Activated T-helper 1 cell treated with anti-CD3 and anti-CD28 coated beads, Interleukin-12 subunit alpha, Interleukin-12 subunit beta, Interleukin-2, Interleukin-4 antibody, amounts not matched to agents 30 ng/mL and 10 ng/mL and 1 ng/mL, durations not matched to agents 14 hours and 24 hours and 36 hours (primary cell): ENCODE data around the gene ART1. TPM values are rescaled to one million over a fixed set of nuclear protein-coding genes. Genes with fewer than 3 reads are reported as not detected.

Experiments
- DNase-seq: peaks from one replicate; pipeline ENCODE4 v3.0.0; 2021; ENCODE audit warnings: low spot score
- H3K27ac Mint-ChIP-seq: one replicate; pipeline ENCODE4 v1.8.0; 2021; ENCODE audit warnings: mild to moderate bottlenecking, mixed read lengths
- H3K27me3 Mint-ChIP-seq: one replicate; pipeline ENCODE4 v1.8.0; 2022; ENCODE audit warnings: mild to moderate bottlenecking, moderate library complexity, mixed read lengths; ENCODE audit not compliant: insufficient read depth
- H3K36me3 Mint-ChIP-seq: one replicate; pipeline ENCODE4 v1.8.0; 2021; ENCODE audit warnings: low read depth, mixed read lengths
- H3K4me1 Mint-ChIP-seq: one replicate; pipeline ENCODE4 v1.8.0; 2021; ENCODE audit warnings: low read depth, mixed read lengths
- H3K4me3 Mint-ChIP-seq: one replicate; pipeline ENCODE4 v1.8.0; 2021; ENCODE audit warnings: mild to moderate bottlenecking, moderate library complexity, mixed read lengths
- H3K9me3 Mint-ChIP-seq: one replicate; pipeline ENCODE4 v1.8.0; 2021; ENCODE audit warnings: mixed read lengths
- intact Hi-C: fragments of 100-400 bp; cut with micrococcal nuclease; formaldehyde crosslinking; loops from one replicate; pipeline ENCODE4 v1.15.1; 2024
- total RNA-seq: library from RNA; stranded (reverse); gene quantifications from 2 replicates; pipeline ENCODE4 v1.2.3, GENCODE V29; 2022

Gene ART1
- total RNA-seq, 1 donor from 2014 or later: not detected

- H3K4me1 Mint-ChIP-seq: peaks cover 14% of the 10 kb centered on the region
- no peaks in the 10 kb centered on the region for H3K9me3 Mint-ChIP-seq
- no peaks in the 10 kb centered on the region for H3K36me3 Mint-ChIP-seq
- intact Hi-C loops: no loop called here
- H3K4me3 Mint-ChIP-seq: no peak overlapping the region
- DNase-seq: no peak
- H3K27ac Mint-ChIP-seq: no peak overlapping the region
- peaks cover 5% of the 10 kb centered on the region for H3K27me3 Mint-ChIP-seq
Measured at GRCh38 chr11:3616721-3617460, 28.0 kb upstream of the ART1 start.

DNA sequence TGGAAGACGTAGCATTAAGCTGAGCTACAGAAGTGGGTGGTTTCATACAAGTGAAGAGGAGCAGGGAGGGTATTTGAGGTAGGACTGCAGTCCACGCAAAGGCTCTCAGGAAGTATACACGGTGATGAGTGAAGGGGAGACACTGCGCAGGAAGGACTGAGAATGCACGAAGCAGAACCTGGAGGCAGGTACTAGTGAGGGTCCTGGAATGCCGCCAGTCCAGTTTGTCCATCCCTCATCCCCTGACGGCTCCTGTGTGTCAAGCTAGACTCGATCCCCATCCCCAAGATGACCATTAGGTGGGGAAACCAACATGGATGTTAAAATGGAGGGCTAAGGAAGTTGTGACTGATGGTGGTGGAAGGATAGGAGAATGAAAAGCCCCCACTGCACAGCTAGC lies 26.9 kb upstream of the ART1 start:
- H3K4me1 Mint-ChIP-seq: peaks cover 14% of the 10 kb centered on the region
- peaks cover 5% of the 10 kb centered on the region for H3K27me3 Mint-ChIP-seq
- no peak overlapping the region for H3K27ac Mint-ChIP-seq
- no peaks in the 10 kb centered on the region for H3K36me3 Mint-ChIP-seq
- intact Hi-C loops: no loop called here
- no peak overlapping the region for H3K4me3 Mint-ChIP-seq
- H3K9me3 Mint-ChIP-seq: no peaks in the 10 kb centered on the region
- DNase-seq: no peak

DNA sequence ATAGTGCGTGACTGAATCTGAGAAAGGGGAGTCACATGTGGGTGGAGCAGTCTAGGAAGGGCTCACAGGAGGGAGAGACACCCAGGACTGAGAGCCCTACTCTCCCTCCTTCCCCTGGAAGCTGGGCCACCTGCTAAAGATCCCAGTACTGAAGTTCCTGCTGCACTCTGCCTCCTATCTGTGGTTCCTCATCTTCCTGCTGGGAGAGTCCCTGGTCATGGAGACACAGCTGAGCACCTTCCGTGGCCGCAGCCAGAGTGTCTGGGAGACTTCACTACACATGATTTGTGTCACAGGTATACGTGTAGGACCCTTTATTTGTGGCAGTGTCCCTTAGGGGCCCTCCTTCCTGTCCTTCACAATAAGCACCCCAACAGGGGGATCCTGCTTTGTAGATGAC lies 22.4 kb upstream of the ART1 start:
- no peak for DNase-seq
- Mint-ChIP-seq H3K27ac (no peak overlapping the region), H3K27me3 (peaks cover 8% of the 10 kb centered on the region), H3K4me3 (no peak overlapping the region), H3K9me3 (no peaks in the 10 kb centered on the region), H3K4me1 (no peaks in the 10 kb centered on the region), H3K36me3 (no peaks in the 10 kb centered on the region)
- intact Hi-C loops: no loop called here

DNA sequence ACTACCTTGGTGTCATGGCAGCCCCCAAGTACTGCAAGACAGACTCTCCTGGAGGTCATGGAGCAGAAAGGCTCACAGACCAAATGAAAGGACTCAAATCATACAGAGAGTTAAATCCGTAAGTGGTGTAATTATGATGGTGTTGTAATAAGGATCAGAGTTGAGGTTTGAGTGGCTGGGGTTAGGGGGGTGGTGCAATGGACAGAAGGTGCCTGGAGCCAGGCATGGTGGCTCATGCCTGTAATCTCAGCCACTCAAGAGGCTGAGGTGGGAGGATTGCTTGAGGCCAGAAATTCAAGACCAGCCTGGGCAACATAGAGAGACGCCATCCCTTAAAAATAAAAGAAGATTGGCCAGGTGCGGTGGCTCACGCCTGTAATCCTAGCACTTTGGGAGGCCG lies 21.8 kb upstream of the ART1 start:
- Mint-ChIP-seq H3K27me3 (peaks cover 8% of the 10 kb centered on the region), H3K4me3 (no peak overlapping the region), H3K27ac (no peak overlapping the region), H3K4me1 (no peaks in the 10 kb centered on the region), H3K9me3 (no peaks in the 10 kb centered on the region), H3K36me3 (no peaks in the 10 kb centered on the region)
- intact Hi-C loops: no loop called here
- no peak for DNase-seq

DNA sequence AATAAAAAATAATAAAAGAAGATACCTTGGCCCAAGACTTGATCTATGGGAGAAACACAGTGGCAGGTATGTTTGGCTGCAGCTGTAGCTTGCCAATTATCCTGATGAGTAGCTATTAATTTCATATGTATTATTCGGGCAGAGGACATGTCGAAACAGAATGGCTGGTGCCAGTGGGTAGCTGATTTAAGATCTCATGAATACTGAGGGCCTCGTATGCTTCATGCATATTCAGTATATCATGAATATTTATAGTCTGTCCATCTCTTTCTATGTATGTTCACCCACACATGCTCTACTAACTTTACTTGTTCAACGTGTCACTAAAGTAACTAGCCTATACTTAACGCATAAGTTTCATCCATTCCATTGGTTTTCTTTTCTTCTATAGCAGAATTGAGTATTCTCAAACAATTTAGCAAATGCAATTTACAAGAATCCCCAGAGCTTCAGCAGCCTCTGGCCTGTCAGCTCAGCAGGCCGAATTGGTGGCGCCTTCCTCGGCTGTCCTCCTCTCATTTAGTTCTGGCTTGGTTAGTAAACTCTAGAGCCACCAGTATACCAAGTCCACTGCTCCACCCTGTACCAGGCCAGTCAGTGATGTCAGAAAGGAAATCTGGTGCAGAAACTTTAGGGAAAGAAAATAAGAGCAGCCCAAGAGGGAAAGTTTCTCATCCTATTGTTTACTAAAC lies 21.0 kb upstream of the ART1 start:
- H3K4me3 Mint-ChIP-seq: no peak overlapping the region
- no peaks in the 10 kb centered on the region for H3K36me3 Mint-ChIP-seq
- peaks cover 8% of the 10 kb centered on the region for H3K27me3 Mint-ChIP-seq
- H3K27ac Mint-ChIP-seq: no peak overlapping the region
- intact Hi-C loops: no loop called here
- no peaks in the 10 kb centered on the region for H3K9me3 Mint-ChIP-seq
- no peaks in the 10 kb centered on the region for H3K4me1 Mint-ChIP-seq
- no peak for DNase-seq

GRCh38 chr11:3626250-3626960 lies 18.5 kb upstream of the ART1 start:
- peaks cover 5% of the 10 kb centered on the region for H3K27me3 Mint-ChIP-seq
- intact Hi-C loops: no loop called here
- H3K27ac Mint-ChIP-seq: no peak overlapping the region
- H3K9me3 Mint-ChIP-seq: no peaks in the 10 kb centered on the region
- no peaks in the 10 kb centered on the region for H3K36me3 Mint-ChIP-seq
- H3K4me1 Mint-ChIP-seq: no peaks in the 10 kb centered on the region
- DNase-seq: no peak
- no peak overlapping the region for H3K4me3 Mint-ChIP-seq

- no peaks in the 10 kb centered on the region for H3K9me3 Mint-ChIP-seq
- peaks cover 3% of the 10 kb centered on the region for H3K27me3 Mint-ChIP-seq
- no peak overlapping the region for H3K4me3 Mint-ChIP-seq
- no peaks in the 10 kb centered on the region for H3K36me3 Mint-ChIP-seq
- no peak for DNase-seq
- no peaks in the 10 kb centered on the region for H3K4me1 Mint-ChIP-seq
- no peak overlapping the region for H3K27ac Mint-ChIP-seq
- intact Hi-C loops: no loop called here
Measured at GRCh38 chr11:3627291-3627690, 17.6 kb upstream of the ART1 start.

GRCh38 chr11:3631331-3631730 lies 13.6 kb upstream of the ART1 start:
- Mint-ChIP-seq H3K4me3 (no peak overlapping the region), H3K4me1 (no peaks in the 10 kb centered on the region), H3K36me3 (no peaks in the 10 kb centered on the region), H3K27me3 (peaks cover 4% of the 10 kb centered on the region), H3K27ac (no peak overlapping the region), H3K9me3 (no peaks in the 10 kb centered on the region)
- no peak for DNase-seq
- intact Hi-C loops: no loop called here

GRCh38 chr11:3632070-3632660 lies 12.8 kb upstream of the ART1 start:
- Mint-ChIP-seq H3K4me3 (no peak overlapping the region), H3K27me3 (peaks cover 6% of the 10 kb centered on the region), H3K27ac (no peak overlapping the region), H3K36me3 (no peaks in the 10 kb centered on the region), H3K9me3 (no peaks in the 10 kb centered on the region), H3K4me1 (no peaks in the 10 kb centered on the region)
- no peak for DNase-seq
- intact Hi-C loops: no loop called here

- no peaks in the 10 kb centered on the region for H3K9me3 Mint-ChIP-seq
- peaks cover 12% of the 10 kb centered on the region for H3K27me3 Mint-ChIP-seq
- H3K36me3 Mint-ChIP-seq: no peaks in the 10 kb centered on the region
- no peak for DNase-seq
- intact Hi-C loops: no loop called here
- no peak overlapping the region for H3K4me3 Mint-ChIP-seq
- no peak overlapping the region for H3K27ac Mint-ChIP-seq
- H3K4me1 Mint-ChIP-seq: no peaks in the 10 kb centered on the region
Measured at GRCh38 chr11:3635641-3636375, 9.1 kb upstream of the ART1 start.

DNA sequence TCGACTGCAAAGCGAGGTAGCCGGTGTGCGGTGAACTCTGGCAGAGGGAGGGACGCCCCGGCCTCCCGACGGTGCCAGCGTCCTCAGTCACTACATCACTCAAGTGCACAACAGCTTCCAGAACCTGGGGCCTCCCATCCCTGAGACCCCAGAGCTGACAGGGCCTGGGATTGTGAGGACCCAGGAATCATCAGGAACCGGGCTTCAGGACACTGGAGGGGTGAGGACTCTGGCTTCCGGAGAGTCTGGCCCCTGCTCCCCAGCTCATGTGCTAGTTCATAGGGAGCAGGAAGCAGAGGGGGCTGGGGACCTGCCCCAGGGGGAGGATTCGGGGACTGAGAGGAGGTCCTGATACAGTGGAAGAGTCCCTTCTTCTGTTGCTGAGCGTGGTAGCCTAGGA lies 7.7 kb upstream of the ART1 start:
- DNase-seq: no peak
- Mint-ChIP-seq H3K27ac (no peak overlapping the region), H3K27me3 (peaks cover 21% of the 10 kb centered on the region), H3K4me1 (peaks cover 4% of the 10 kb centered on the region), H3K9me3 (no peaks in the 10 kb centered on the region), H3K4me3 (no peak overlapping the region), H3K36me3 (no peaks in the 10 kb centered on the region)
- intact Hi-C loops: no loop called here

GRCh38 chr11:3638513-3638912 lies 6.4 kb upstream of the ART1 start:
- H3K4me1 Mint-ChIP-seq: peaks cover 4% of the 10 kb centered on the region
- no peak for DNase-seq
- no peak overlapping the region for H3K27ac Mint-ChIP-seq
- H3K9me3 Mint-ChIP-seq: no peaks in the 10 kb centered on the region
- H3K4me3 Mint-ChIP-seq: no peak overlapping the region
- H3K36me3 Mint-ChIP-seq: no peaks in the 10 kb centered on the region
- H3K27me3 Mint-ChIP-seq: peaks cover 32% of the 10 kb centered on the region
- intact Hi-C loops: no loop called here
